IMR-90 (cell line): ENCODE results near the gene CAPN9. TPM values are rescaled to one million over a fixed set of nuclear protein-coding genes. Genes with fewer than 3 reads are reported as not detected.

Source experiments
- ATAC-seq: fragments of 200-7000 bp; cut with Tn5 transposase; 2 replicates; pipeline ENCODE4 v1.9.1; 2020; ENCODE audit warnings: low read depth, mild to moderate bottlenecking, moderate library complexity
- BruUV-seq: library from RNA; stranded (reverse); fragments of 400-500 nt; replicated peaks from 2 replicates; lab custom pipeline; 2021; lab: Mats Ljungman, UMichigan
- CTCF ChIA-PET: fragments of 300-600 bp; formaldehyde crosslinking; extraction: SDS; loops from one replicate; lab custom pipeline; 2021; ENCODE audit warnings: antibody characterized with exemption; lab: Yijun Ruan, JAX
- POLR2A ChIA-PET: fragments of 300-600 bp; sonication (Branson Sonifier 250); formaldehyde crosslinking; loops from one replicate; lab custom pipeline; 2022; ENCODE audit warnings: antibody characterized with exemption; ENCODE audit not compliant: unreplicated experiment; lab: Charles Lee
- DNase-seq: peaks from one replicate; pipeline ENCODE4 v3.0.0; 2013
- H2AFZ ChIP-seq: replicated peaks from 2 replicates; pipeline ENCODE3; 2013; ENCODE audit warnings: low read length, mild to moderate bottlenecking; ENCODE audit not compliant: poor library complexity
- H2AK5ac ChIP-seq: 2 replicates; pipeline ENCODE4 v1.6.1; 2013; ENCODE audit warnings: low read depth, low read length, inconsistent platforms
- H2AK9ac ChIP-seq: replicated peaks from 2 replicates; pipeline ENCODE3; 2013; ENCODE audit warnings: mild to moderate bottlenecking, low read depth, low read length, moderate library complexity; ENCODE audit not compliant: poor library complexity
- H2BK120ac ChIP-seq: 2 replicates; pipeline ENCODE4 v1.6.1; 2013; ENCODE audit warnings: low read depth, low read length, inconsistent platforms
- H2BK15ac ChIP-seq: 3 replicates; pipeline ENCODE4 v1.6.1; 2013; ENCODE audit warnings: low read depth, low read length, inconsistent platforms
- H2BK20ac ChIP-seq: 2 replicates; pipeline ENCODE4 v1.6.1; 2013; ENCODE audit warnings: low read depth, mild to moderate bottlenecking, inconsistent platforms, low read length, moderate library complexity
- H2BK5ac ChIP-seq: 2 replicates; pipeline ENCODE4 v1.6.1; 2013; ENCODE audit warnings: mild to moderate bottlenecking, low read depth, low read length, inconsistent platforms; ENCODE audit not compliant: poor library complexity, severe bottlenecking
- H3K14ac ChIP-seq: replicated peaks from 2 replicates; pipeline ENCODE4 v1.6.1; 2013; ENCODE audit warnings: low read depth, low read length, inconsistent platforms
- H3K18ac ChIP-seq: 2 replicates; pipeline ENCODE4 v1.6.1; 2013; ENCODE audit warnings: low read depth, low read length, control low read depth
- H3K23ac ChIP-seq: 2 replicates; pipeline ENCODE4 v1.6.1; 2013; ENCODE audit warnings: low read depth, low read length, inconsistent platforms
- H3K27ac ChIP-seq: 2 replicates; pipeline ENCODE4 v1.5.1; 2013; ENCODE audit warnings: mild to moderate bottlenecking, control low read depth, low read length; ENCODE audit not compliant: insufficient read depth
- H3K27me3 ChIP-seq: 2 replicates; pipeline ENCODE4 v1.6.1; 2013; ENCODE audit warnings: low read length; ENCODE audit not compliant: control insufficient read depth, insufficient read depth
- H3K36me3 ChIP-seq: 2 replicates; pipeline ENCODE4 v1.6.1; 2013; ENCODE audit warnings: low read length, mixed read lengths; ENCODE audit not compliant: control insufficient read depth, insufficient read depth
- H3K4ac ChIP-seq: 2 replicates; pipeline ENCODE4 v1.6.1; 2013; ENCODE audit warnings: low read depth, low read length, inconsistent platforms
- H3K4me1 ChIP-seq: 2 replicates; pipeline ENCODE4 v1.6.1; 2013; ENCODE audit warnings: low read length, mixed read lengths; ENCODE audit not compliant: control insufficient read depth, insufficient read depth
- H3K4me2 ChIP-seq: 2 replicates; pipeline ENCODE4 v1.6.1; 2013; ENCODE audit warnings: low read depth, mild to moderate bottlenecking, control low read depth, low read length, moderate library complexity
- H3K4me3 ChIP-seq: 2 replicates; pipeline ENCODE4 v1.5.1; 2013; ENCODE audit warnings: low read depth, mild to moderate bottlenecking, control low read depth, low read length, moderate library complexity; ENCODE audit not compliant: insufficient read depth
- H3K56ac ChIP-seq: 2 replicates; pipeline ENCODE4 v1.6.1; 2013; ENCODE audit warnings: low read length, inconsistent platforms; ENCODE audit not compliant: insufficient read depth; ENCODE audit errors: extremely low read depth
- H3K79me1 ChIP-seq, 2 experiments: 2 replicates each; pipeline ENCODE4 v1.6.1; 2013; ENCODE audit warnings: low read length in 2 of 2, inconsistent platforms in 1 of 2, low read depth in 1 of 2
- H3K9ac ChIP-seq: 2 replicates; pipeline ENCODE4 v1.6.1; 2013; ENCODE audit warnings: low read depth, low read length, control low read depth
- H3K9me1 ChIP-seq: 2 replicates; pipeline ENCODE4 v1.6.1; 2013; ENCODE audit warnings: low read length, inconsistent platforms; ENCODE audit not compliant: insufficient read depth
- H3K9me3 ChIP-seq: 2 replicates; pipeline ENCODE4 v1.6.1; 2013; ENCODE audit warnings: low read length; ENCODE audit not compliant: control insufficient read depth, insufficient read depth
- H4K20me1 ChIP-seq: 2 replicates; pipeline ENCODE4 v1.6.1; 2013; ENCODE audit warnings: low read length, inconsistent platforms; ENCODE audit not compliant: insufficient read depth
- H4K5ac ChIP-seq: 2 replicates; pipeline ENCODE4 v1.6.1; 2013; ENCODE audit warnings: mild to moderate bottlenecking, low read depth, low read length, control low read depth
- H4K8ac ChIP-seq, 2 experiments: 2 replicates each; pipeline ENCODE4 v1.6.1; 2013; ENCODE audit warnings: low read depth in 2 of 2, low read length in 2 of 2, control low read depth in 1 of 2, inconsistent platforms in 1 of 2
- H4K91ac ChIP-seq: 2 replicates; pipeline ENCODE4 v1.6.1; 2013; ENCODE audit warnings: low read depth, low read length, inconsistent platforms; ENCODE audit not compliant: insufficient read depth
- BHLHE40 ChIP-seq: fragments of 150-350 bp; IDR thresholded peaks from 2 replicates; pipeline ENCODE4 v1.6.1; 2016; ENCODE audit warnings: mild to moderate bottlenecking, low read depth, low read length
- FOS ChIP-seq: fragments of 150-350 bp; IDR thresholded peaks from 2 replicates; pipeline ENCODE4 v1.6.1; 2016; ENCODE audit warnings: low read depth, low read length
- MAFK ChIP-seq: IDR thresholded peaks from 2 replicates; pipeline ENCODE4 v1.6.1; 2012; ENCODE audit warnings: low read depth, low read length, improper control_type of control experiment
- MAZ ChIP-seq: IDR thresholded peaks from 2 replicates; pipeline ENCODE4 v1.6.1; 2012; ENCODE audit warnings: low read depth, mild to moderate bottlenecking, low read length, improper control_type of control experiment, moderate library complexity, borderline replicate concordance
- NFE2L2 ChIP-seq: fragments of 150-350 bp; IDR thresholded peaks from 2 replicates; pipeline ENCODE4 v1.6.1; 2016; ENCODE audit warnings: low read depth, mild to moderate bottlenecking, low read length
- RAD21 ChIP-seq: IDR thresholded peaks from 2 replicates; pipeline ENCODE4 v1.6.1; 2012; ENCODE audit warnings: low read length, improper control_type of control experiment
- RCOR1 ChIP-seq: IDR thresholded peaks from 2 replicates; pipeline ENCODE4 v1.6.1; 2012; ENCODE audit warnings: mild to moderate bottlenecking, low read length, improper control_type of control experiment; ENCODE audit not compliant: insufficient replicate concordance
- SMC3 ChIP-seq: fragments of 150-350 bp; IDR thresholded peaks from 2 replicates; pipeline ENCODE4 v1.6.1; 2016; ENCODE audit warnings: low read depth, mild to moderate bottlenecking, antibody characterized with exemption, low read length, moderate library complexity
- WGBS, 2 experiments: methylation state at CpG; one replicate each; pipeline versions ENCODE4 v1.1.5 to v1.1.7; 2013; ENCODE audit warnings: missing lambda C conversion rate in 2 of 2; ENCODE audit not compliant: insufficient read length in 1 of 2; ENCODE audit errors: extremely low coverage in 2 of 2; 5-methylcytosine and 5-hydroxymethylcytosine counted together
- dilution Hi-C: fragments of 300-500 bp; cut with HindIII; formaldehyde crosslinking; loops from one replicate; pipeline ENCODE4 v1.14.3; 2018; ENCODE audit warnings: low sequenced_read_pairs; ENCODE audit not compliant: unreplicated experiment
- in situ Hi-C: fragments of 300-500 bp; cut with MboI; formaldehyde crosslinking; loops from 3 replicates; pipeline ENCODE4 v1.14.3; 2019; ENCODE audit warnings: low sequenced_read_pairs, inconsistent platforms, mixed read lengths
- intact Hi-C: fragments of 100-400 bp; cut with micrococcal nuclease; formaldehyde crosslinking; loops from 2 replicates; pipeline ENCODE4 v1.10.0; 2022
- polyA plus RNA-seq, 3 experiments: library from polyadenylated mRNA; depleted of rRNA; stranded (reverse); fragments of >200 nt; gene quantifications; 2 replicates each; pipeline ENCODE4 v1.2.3, GENCODE V29; 2012; ENCODE audit warnings: low replicate concordance in 1 of 3
- total RNA-seq: library from RNA; depleted of rRNA; stranded (reverse); fragments of >200 nt; gene quantifications from 2 replicates; pipeline ENCODE4 v1.2.3, GENCODE V29; 2012
- TF ChIP-seq, protein P1 (sequence below): fragments of 150-350 bp; IDR thresholded peaks from 2 replicates; pipeline ENCODE4 v1.6.1; 2016; ENCODE audit warnings: low read depth, mild to moderate bottlenecking, low read length, moderate library complexity, borderline replicate concordance
- TF ChIP-seq, protein P2 (sequence below): fragments of 150-350 bp; IDR thresholded peaks from 2 replicates; pipeline ENCODE4 v1.6.1; 2017; ENCODE audit warnings: mild to moderate bottlenecking, antibody characterized with exemption, low read length, low read depth

The CAPN9 gene
- total and polyA plus RNA-seq, 2 of the 4 experiments (the other 2 are of a cell fraction) = not detected

DNA sequence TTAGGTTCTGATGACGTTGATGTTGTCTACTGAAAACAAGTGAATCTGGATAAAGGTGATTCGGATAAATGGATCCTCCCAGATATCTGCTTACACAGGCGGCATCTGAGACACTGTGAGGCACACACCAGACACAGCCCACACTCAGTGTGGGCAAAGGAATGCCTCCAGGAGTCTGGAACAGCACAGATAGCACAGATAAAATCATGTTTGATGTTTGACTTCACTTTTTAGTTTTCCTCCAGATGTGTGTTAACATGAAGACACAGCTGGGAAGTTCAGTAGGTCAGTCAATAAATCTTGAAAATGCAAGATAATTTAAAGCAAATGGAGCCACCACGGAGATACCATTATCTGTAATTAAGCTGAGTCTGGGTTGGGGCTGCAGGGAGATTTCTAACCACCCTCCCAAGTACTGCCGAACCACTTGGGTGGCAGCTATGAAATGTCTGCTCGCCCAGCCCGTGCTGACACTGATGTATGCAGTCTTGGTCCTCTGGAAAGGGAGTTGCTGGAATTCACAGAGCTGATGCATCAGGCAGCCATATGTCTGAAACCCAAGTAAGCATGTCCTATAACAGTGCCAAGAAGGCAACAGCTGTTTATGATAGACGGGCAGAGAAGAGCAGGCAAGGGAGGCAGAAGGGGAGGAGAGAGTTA lies 11.7 kb downstream of the CAPN9 start:
- no peak for DNase-seq

More for the DNA sequence above, 11.7 kb downstream of the CAPN9 start:
- peaks cover 20% of the 10 kb centered on the region for H3K27me3 ChIP-seq
- BruUV-seq = no TSS peak
- intact Hi-C loops = no loop called here
- peak; percentile 41 for ATAC-seq
- no peak overlapping the region for H4K5ac ChIP-seq
- no peak overlapping the region for H3K18ac ChIP-seq
- no peak overlapping the region for H2AK5ac ChIP-seq
- ChIA-PET POLR2A (no interaction called here), CTCF (no interaction called here)
- no peak overlapping the region for H3K9ac ChIP-seq
- peaks cover 3% of the 10 kb centered on the region for H3K9me1 ChIP-seq
- H3K27ac ChIP-seq = no peak overlapping the region
- no peak overlapping the region for H2AK9ac ChIP-seq
- H2AFZ ChIP-seq = no peak overlapping the region
- H3K4me1 ChIP-seq = peaks cover under 1% of the 10 kb centered on the region; the same call in 1 of the 2 replicates
- 20% methylated on average over 2 of the region's 8 CpGs; no CpG with 5 or more reads in 1 of the 2 experiments for WGBS, 2 experiments
- no peaks in the 10 kb centered on the region for H4K20me1 ChIP-seq
- no peaks in the 10 kb centered on the region for H3K79me1 ChIP-seq
- no peak overlapping the region for H4K91ac ChIP-seq
- H2BK120ac ChIP-seq = no peak overlapping the region
- H3K14ac ChIP-seq = no peak overlapping the region
- H3K23ac ChIP-seq = no peak overlapping the region
- H2BK20ac ChIP-seq = no peak overlapping the region
- H3K4me2 ChIP-seq = no peak overlapping the region
- TF ChIP-seq, protein P1, sequence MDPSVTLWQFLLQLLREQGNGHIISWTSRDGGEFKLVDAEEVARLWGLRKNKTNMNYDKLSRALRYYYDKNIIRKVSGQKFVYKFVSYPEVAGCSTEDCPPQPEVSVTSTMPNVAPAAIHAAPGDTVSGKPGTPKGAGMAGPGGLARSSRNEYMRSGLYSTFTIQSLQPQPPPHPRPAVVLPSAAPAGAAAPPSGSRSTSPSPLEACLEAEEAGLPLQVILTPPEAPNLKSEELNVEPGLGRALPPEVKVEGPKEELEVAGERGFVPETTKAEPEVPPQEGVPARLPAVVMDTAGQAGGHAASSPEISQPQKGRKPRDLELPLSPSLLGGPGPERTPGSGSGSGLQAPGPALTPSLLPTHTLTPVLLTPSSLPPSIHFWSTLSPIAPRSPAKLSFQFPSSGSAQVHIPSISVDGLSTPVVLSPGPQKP = no peak
- TF ChIP-seq RCOR1 = no peak
- TF ChIP-seq SMC3 = no peak
- TF ChIP-seq FOS = no peak
- TF ChIP-seq BHLHE40 = no peak
- no peak for TF ChIP-seq NFE2L2
- TF ChIP-seq RAD21 = no peak
- TF ChIP-seq MAFK = no peak
- TF ChIP-seq MAZ = no peak
- TF ChIP-seq, protein P2, sequence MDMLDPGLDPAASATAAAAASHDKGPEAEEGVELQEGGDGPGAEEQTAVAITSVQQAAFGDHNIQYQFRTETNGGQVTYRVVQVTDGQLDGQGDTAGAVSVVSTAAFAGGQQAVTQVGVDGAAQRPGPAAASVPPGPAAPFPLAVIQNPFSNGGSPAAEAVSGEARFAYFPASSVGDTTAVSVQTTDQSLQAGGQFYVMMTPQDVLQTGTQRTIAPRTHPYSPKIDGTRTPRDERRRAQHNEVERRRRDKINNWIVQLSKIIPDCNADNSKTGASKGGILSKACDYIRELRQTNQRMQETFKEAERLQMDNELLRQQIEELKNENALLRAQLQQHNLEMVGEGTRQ = no peak
- in situ Hi-C loops = no loop called here
- no peak overlapping the region for H3K4ac ChIP-seq
- H2BK15ac ChIP-seq = no peak overlapping the region
- H3K9me3 ChIP-seq = no peaks in the 10 kb centered on the region
- H4K8ac ChIP-seq = no peak overlapping the region
- H3K36me3 ChIP-seq = no peaks in the 10 kb centered on the region
- dilution Hi-C loops = no loop called here
- no peak overlapping the region for H3K56ac ChIP-seq
- H2BK5ac ChIP-seq = no peak overlapping the region
- no peak overlapping the region for H3K4me3 ChIP-seq
